GM12801 (cell line): ENCODE data around the gene STEAP2.

Experiments used
- CTCF ChIP-seq: IDR thresholded peaks from one replicate; pipeline ENCODE4 v1.5.1; 2011; ENCODE audit warnings: control low read depth; ENCODE audit not compliant: insufficient read length; ENCODE audit errors: extremely low read depth

Gene STEAP2

GRCh38 chr7:90272242-90272641, 60.7 kb downstream of the STEAP2 start:
- TF ChIP-seq CTCF: no peak

GRCh38 chr7:90274161-90274560, 62.6 kb downstream of the STEAP2 start:
- no peak for TF ChIP-seq CTCF

GRCh38 chr7:90276033-90276728, 64.6 kb downstream of the STEAP2 start:
- no peak for TF ChIP-seq CTCF
